HG03025 (cell line): Measurements from ENCODE around the gene CALD1.

ENCODE experiments used
- ATAC-seq: cut with Tn5 transposase; IDR thresholded peaks from one replicate; pipeline ENCODE4 v1.9.1; 2021; ENCODE audit warnings: mild to moderate bottlenecking, moderate library complexity; ENCODE audit not compliant: unreplicated experiment, low FRiP score

Gene CALD1

DNA sequence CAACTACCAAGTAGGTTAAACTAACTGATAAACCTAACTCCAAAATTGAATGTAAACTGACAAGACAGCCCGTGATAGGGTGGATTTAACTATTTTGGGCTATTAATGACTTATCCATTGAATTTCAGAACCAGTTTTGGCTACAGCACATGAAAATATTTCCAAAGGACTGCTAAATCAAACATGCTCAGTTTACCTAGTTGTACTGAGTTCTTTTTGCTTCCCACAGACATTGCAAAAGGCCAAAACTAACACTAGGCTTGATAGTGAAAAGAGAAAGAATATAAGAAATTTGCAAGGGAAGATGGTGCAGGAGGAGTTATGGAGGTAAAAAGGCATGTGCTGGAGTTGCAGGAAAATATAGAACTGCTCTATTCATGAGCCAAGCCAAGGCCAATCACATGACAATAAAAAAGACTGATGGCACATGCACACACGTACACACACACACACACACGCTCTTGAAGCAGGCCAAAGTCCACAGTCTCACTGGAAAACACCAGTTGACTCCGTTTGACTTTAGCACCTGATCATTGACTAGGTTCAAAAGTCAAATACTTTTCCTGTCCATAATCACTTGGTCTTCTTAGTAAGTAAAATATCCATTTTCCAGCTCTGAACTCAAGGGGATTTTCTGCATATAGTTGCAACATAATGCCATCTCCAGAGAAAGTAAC, 130.9 kb downstream of the CALD1 start:
- no peak for ATAC-seq

DNA sequence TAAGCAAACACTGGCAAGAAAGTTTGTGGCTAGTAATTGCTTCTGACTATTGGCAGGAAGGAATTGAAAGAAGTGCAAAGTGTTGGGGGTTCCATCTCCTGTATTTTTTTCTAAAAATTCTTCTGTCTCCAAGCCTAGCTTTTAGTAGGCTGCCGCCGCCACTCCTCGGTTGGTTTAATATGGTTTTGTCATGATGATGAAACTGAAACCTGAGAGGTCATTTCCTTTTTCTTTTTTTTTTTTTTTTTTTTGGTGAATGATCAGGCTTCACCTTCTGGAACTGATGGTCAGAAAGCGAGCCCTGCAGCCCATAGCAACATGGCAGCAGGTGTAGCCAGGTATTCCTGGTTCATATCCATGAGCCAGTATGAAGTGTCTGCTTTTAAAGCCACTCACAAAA, 131.5 kb downstream of the CALD1 start:
- ATAC-seq: no peak

DNA sequence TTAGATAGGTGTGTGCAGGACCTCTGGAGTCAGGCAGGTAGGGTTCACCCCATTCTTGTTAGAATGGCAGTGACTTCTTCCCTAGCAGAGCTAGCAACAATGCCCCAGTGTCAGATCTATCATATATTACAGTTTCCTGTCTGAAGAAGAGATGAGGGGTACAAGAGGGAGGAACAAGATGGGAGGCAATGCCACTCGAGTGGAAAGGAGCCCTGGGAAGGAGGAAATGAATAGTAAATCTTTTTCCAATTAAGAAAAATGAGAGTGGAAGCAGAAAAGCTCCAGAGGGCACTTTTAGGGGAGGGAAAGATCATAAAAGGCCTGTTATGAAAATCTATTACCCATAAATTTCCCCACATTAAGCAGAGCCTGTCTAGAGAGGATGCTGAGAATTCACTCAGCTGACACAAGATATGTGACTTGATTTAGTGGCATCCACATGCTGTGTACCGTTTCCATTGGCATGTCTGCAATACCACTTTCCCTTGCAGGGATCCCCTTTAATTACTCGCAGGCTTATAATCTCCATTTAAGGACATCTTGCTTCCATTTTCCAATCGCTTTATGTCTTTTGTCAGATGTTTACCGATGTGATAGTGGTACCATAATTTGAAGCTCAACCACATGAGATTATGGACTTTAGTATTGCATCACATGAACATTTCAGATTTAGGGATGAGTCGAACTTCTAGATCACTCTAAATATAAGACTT, 136.9 kb downstream of the CALD1 start:
- no peak for ATAC-seq

DNA sequence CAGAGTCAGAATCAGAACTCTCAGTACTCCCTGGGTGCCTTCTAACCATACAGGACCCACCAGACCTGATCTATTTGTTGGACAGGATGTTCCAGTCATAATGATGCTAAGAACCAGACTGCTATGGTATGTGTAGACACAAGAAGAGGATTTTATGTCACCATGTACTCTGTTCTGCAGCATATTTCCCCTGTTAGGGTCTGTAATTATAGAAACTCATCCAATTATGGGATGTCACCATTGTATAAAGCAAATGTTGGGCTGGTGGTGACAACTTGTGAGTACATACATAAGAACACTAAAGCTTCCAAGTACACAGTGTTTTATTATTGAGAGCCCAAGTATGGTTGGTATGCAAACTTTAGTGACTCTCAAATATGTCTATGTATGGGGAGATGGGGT, 139.8 kb downstream of the CALD1 start:
- ATAC-seq: peak; percentile 55

DNA sequence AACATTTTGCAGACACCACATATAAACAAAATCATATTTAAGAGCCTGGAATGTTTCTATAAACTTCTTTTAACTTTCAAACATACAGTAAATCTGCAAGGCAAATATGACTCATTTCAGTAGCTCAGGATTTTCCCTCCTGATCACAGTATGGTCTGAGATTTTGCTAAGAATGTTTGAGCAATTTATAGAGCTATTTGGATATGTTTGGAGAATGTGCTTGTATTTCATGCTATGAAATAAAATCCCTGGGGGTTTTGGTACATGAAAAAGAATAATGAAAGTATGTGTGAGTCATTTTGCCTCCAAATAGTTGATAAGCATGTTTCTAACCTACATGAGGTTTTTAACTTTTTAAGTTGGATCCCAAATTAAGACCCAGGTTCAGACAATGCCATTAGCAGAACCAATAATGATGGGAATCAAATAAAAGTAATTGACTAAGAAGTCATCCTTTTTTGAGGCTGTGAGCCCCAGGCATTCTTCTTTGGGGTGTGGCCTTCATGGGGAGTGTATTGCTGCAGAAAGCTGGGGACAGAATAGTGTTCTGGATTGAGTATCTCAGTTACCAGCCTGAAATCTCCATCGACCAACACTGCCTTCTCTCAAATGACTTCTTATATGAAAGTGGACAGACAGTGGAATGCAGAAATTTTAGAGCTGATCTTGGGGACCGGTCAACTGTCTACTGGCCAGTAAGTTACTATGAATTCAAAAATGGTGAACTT, 140.8 kb downstream of the CALD1 start:
- no peak for ATAC-seq

DNA sequence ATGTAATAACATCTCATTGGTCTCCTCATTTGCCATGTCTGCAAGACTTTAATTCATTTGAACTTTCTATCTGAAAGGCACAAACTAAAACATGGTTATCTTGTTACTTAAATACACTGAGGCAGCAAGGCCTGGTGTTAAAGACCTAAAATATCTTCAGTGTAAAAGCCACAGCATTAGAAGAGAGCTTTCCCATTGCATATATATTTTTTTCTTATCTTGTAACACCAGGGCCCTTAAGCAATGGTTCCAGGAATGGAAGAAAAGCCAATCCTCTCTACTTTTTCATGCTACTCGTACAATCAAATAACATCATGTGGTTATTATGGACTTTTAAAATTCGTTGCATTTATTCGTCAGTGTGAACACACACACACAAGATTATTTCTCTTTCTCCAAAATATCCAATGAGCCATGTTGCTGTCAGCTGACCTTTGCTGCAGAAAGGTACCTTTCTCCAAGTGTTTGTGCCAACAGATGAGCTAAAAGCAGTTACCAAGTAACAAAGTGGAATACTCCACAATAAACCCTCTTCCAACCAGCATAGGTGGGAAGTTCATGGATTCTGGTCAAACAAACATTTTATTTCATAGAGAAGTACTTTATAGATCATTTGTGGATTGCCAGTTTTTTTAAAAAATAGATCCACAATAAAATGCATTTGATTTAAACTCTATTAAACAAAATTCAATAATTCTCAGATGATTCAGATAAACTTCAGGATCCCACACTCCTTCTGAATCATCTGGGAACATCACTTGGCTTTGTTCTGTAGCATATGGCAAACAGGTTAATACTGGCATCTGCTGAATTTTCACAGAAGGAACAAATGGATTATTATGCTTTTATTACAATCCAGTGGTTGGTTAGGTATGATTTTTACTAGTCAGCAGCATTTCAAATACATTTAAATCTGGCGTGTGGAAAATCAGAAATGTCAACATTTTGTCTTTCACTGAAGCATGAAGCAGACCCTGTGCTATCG, 143.6 kb downstream of the CALD1 start:
- ATAC-seq: no peak

DNA sequence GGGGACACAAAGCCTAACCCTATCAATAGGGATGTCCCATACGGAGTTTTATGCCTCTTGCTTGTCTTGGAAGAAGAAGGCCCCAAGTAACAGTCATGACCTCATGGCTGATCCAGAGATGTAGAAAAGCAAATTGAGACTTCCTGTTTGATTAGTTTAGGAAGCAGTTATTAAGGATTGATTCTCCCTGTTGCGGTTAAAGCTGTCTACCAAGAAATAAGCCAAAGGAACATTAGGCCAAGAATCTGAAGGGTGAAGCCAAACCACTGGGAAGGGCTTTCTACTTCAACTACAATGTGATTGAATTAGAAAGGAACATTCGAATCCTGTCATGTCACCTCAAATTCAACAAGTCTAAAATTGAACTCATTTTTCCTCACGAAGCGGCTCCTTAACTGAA, 146.3 kb downstream of the CALD1 start:
- no peak for ATAC-seq

DNA sequence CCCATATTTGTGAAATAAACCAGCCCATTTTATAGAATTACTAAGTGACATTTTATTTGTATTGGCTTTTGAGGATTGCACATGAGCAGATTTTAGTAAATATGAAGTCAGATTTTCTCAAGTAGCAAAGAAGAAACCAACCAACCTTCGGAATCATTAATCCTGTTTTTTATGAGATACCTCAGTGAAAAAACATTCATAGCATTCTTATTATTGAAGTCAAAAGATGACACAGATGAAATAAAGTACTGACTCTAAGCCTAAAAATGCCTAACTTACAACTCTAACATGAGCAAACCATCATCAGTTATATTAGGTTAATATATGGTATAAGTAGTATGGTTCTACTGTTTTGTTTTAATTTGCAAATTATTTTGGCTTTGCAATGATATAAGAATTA, 147.0 kb downstream of the CALD1 start:
- no peak for ATAC-seq

DNA sequence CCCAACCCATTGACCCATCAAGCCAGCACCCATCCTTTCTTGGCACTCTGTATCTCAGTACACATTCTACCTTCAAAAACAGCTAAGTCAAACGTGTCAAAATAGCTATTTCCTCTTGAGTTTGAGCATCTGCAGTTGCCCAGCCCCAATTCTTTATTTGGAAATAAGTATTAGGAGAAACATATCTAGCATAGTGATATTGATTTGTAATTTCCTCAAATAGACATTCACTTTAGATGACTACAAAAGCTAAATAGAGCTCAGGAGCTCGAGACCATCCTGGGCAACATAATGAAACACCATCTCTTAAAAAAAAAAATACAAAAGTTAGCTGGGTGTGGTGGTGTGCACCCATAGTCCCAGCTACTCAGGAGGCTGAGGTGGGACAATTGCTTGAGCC, 147.6 kb downstream of the CALD1 start:
- ATAC-seq: no peak

DNA sequence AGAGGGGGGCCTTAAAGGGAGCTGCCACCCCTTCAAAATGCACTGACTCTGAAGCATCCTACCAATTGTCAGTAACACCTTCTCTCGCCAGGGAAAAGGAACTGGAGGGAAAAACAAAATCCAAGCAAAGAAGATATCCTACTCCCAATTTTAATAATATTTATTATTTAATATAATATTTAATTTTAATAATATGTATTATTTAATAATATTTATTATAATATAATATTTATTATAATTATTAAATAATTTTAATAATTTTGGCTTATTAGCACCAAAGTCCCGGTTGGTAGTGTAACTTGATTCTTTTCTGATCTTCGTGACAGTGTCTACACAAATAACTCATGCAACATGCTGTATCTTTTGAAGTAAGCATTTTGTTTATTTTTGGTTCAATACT, 148.3 kb downstream of the CALD1 start:
- no peak for ATAC-seq

DNA sequence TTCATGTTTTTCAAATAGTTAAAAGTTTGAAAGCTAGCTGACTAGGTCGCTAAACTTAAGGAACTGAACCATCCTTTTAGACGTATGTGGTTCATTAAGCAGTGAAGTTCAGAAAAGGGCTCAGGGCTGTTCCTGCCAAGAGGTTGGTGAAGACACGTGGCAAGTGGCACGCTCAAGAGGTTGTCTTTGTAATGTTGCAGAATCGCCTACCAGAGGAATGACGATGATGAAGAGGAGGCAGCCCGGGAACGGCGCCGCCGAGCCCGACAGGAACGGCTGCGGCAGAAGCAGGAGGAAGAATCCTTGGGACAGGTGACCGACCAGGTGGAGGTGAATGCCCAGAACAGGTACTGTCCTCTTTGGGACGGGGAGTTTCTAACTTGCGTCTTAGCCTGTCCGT, 149.1 kb downstream of the CALD1 start:
- ATAC-seq: no peak

DNA sequence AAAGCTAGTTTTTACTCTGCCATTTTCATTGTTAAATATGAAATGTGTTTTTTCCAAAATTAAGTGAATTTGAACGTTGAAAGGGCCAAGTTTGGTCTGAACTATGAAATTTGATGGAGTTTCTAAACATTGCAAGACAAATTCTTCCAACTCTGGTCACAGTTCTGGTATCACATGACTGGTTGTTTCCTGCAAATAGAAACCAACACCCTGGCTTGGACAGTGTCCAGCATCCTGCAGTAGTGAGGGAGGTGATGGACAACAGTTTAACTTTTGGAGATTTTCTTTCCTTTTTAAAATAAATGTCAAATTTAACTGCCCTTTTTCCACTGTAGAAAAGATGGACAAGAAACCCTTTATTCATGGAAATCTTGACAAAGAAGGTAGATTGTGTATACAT, 152.1 kb downstream of the CALD1 start:
- ATAC-seq: no peak

DNA sequence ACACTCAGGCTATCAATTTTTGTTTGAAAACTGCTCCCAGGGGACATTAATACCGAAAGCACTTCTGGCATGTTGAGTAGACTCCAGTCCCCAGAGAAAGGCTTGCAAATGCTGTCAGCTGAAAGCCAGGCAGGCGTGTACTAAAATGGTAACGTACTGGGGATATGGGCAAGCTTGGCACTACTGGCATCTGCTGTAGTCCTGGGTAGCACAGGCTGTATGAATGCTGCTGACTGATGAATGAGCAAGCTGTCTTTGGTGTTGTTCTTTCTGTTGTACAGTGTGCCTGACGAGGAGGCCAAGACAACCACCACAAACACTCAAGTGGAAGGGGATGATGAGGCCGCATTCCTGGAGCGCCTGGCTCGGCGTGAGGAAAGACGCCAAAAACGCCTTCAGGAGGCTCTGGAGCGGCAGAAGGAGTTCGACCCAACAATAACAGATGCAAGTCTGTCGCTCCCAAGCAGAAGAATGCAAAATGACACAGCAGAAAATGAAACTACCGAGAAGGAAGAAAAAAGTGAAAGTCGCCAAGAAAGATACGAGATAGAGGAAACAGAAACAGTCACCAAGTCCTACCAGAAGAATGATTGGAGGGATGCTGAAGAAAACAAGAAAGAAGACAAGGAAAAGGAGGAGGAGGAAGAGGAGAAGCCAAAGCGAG, 153.4 kb downstream of the CALD1 start:
- no peak for ATAC-seq

DNA sequence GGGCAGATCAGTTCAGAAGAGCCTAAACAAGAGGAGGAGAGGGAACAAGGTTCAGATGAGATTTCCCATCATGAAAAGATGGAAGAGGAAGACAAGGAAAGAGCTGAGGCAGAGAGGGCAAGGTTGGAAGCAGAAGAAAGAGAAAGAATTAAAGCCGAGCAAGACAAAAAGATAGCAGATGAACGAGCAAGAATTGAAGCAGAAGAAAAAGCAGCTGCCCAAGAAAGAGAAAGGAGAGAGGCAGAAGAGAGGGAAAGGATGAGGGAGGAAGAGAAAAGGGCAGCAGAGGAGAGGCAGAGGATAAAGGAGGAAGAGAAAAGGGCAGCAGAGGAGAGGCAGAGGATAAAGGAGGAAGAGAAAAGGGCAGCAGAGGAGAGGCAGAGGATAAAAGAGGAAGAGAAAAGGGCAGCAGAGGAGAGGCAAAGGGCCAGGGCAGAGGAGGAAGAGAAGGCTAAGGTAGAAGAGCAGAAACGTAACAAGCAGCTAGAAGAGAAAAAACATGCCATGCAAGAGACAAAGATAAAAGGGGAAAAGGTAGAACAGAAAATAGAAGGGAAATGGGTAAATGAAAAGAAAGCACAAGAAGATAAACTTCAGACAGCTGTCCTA, 154.1 kb downstream of the CALD1 start:
- ATAC-seq: no peak

DNA sequence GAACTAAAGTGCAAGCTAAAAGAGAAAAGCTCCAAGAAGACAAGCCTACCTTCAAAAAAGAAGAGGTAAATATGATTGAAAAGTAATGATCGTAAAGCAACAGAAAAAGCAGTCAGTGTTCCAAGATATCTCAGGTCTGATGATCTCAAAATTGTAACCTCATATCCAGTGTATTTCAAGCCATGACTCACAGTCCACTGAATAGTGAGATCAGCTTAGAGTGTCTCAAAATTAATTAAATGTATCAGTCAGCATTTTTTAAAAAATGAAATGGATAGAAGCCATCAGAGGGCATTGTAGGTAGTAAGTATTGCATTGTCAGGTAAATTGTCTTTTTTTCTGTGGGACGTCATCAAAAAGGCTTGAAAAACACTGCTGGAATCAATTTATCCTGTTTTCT, 156.3 kb downstream of the CALD1 start:
- no peak for ATAC-seq

DNA sequence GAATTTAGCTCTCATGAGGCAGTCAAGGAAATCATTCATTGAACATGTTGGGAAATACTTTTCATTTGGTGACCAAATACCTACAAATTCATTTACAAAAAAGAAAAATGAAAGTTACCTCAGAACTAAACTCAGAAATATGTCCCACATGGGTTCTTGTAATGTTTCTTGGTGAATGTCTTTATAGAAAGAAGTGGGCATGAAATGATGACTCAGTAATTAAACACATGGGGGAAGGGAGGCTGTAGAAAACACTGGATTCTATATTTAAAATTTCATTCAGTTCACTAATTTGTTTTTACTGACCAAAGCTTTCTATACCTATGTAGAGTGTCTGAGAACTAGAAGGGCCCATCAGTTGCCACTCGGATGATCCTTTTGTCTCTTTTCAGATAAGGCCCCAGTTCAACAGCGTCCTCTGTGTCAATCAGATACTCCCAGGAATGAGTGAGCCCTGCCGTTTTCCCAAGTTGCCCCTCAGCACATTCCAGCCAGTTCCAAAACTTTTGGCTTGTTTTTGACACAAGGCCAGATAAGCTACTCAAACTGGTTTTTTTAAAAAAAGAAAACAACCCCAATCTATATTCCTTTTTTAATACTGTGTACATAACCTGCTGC, 157.6 kb downstream of the CALD1 start:
- no peak for ATAC-seq

DNA sequence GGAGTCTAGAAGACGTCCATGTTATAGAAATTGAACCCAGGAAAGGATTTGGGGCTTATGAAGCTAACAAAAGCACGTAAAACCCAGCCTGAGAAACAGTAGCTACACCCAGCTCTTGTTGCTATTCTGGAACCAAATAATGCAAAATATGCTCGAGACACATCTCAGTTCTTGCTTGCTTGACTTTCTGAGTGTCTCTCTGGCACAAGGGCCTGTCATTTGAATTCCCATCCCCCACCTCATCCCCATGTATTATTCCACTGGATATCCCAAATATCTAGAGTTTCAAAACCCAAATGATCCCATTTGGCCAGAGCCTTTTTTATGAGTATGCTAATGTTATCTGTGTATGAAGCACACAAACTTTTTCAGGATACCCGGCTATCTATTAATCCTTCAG, 158.7 kb downstream of the CALD1 start:
- ATAC-seq: no peak

DNA sequence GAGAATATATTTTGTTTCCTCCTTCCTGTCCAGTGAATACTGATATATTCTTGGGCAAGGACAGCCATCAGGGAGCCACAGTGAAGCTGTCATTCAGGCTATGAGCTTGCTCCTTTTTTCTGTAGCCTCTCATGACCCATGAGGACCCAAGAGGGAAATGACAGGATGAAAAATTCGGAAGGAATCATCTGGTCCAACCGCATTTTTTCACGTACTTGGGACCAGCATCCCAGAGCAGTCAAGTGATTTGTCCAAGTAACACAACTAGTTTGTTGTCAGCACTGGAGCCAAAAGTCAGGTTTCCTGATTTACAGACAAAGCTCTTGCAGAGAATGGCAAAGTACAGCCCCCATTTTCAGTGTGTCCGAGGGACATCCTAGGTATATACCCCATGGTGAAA, 159.7 kb downstream of the CALD1 start:
- ATAC-seq: no peak

DNA sequence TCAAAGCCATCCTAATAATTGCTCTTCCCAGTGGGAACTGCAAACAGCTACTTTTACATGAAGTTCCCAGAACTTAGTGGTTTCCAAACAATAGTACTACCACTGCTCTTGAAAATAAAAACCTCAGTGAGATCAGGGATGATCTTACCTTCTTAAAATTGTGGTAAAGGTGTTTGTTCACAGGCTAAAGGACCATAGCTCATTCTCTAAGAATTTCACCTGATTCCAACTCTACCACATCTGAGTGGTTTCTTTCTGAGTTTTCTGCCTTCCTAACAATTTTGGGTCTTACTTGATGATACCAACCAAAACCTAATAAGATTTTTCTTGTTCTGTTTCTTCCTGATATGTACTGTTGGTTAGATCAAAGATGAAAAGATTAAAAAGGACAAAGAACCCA, 161.3 kb downstream of the CALD1 start:
- no peak for ATAC-seq
